Glutamatergic neuron (in vitro differentiated cells): ENCODE results near the gene UNK. TPM values are rescaled to one million over a fixed set of nuclear protein-coding genes. Genes with fewer than 3 reads are reported as not detected.

Experiments
- DNase-seq: peaks from one replicate; pipeline ENCODE4 v3.0.0; 2022
- H3K27ac Mint-ChIP-seq: one replicate; pipeline ENCODE4 v1.8.0; 2020; ENCODE audit warnings: mild to moderate bottlenecking, mixed read lengths, inconsistent platforms; ENCODE audit not compliant: unreplicated experiment
- H3K27me3 Mint-ChIP-seq: one replicate; pipeline ENCODE4 v1.8.0; 2020; ENCODE audit warnings: mild to moderate bottlenecking, moderate library complexity, mixed read lengths, inconsistent platforms; ENCODE audit not compliant: unreplicated experiment
- H3K36me3 Mint-ChIP-seq: one replicate; pipeline ENCODE4 v1.8.0; 2020; ENCODE audit warnings: mild to moderate bottlenecking, mixed read lengths, inconsistent platforms; ENCODE audit not compliant: unreplicated experiment
- H3K4me1 Mint-ChIP-seq: one replicate; pipeline ENCODE4 v1.8.0; 2020; ENCODE audit warnings: mild to moderate bottlenecking, low read depth, mixed read lengths, inconsistent platforms; ENCODE audit not compliant: unreplicated experiment
- H3K4me3 Mint-ChIP-seq: one replicate; pipeline ENCODE4 v1.8.0; 2020; ENCODE audit warnings: mild to moderate bottlenecking, mixed read lengths, inconsistent platforms; ENCODE audit not compliant: unreplicated experiment
- H3K9me3 Mint-ChIP-seq: one replicate; pipeline ENCODE4 v1.8.0; 2020; ENCODE audit warnings: mild to moderate bottlenecking, moderate library complexity, mixed read lengths, inconsistent platforms; ENCODE audit not compliant: unreplicated experiment
- CTCF ChIP-seq: fragments of 200-600 bp; sonication (generic); IDR thresholded peaks from one replicate; pipeline ENCODE4 v1.5.0; 2021; ENCODE audit not compliant: partially characterized antibody, unreplicated experiment
- total RNA-seq: library from RNA; stranded (reverse); fragmentation: NEBNext Ultra II Directional; extraction: Animal tissue kit (Norgen Biotek cat#: 25700); gene quantifications from one replicate; pipeline ENCODE4 v1.2.1, GENCODE V29; 2021; ENCODE audit not compliant: unreplicated experiment

UNK gene
- total RNA-seq, 1 donor from 2014 or later, result 65.5 TPM

GRCh38 chr17:75767881-75768280 is 16.7 kb upstream of the UNK start:
- H3K4me3 Mint-ChIP-seq, result no peak overlapping the region

GRCh38 chr17:75769536-75769935 is 15.1 kb upstream of the UNK start:
- H3K27ac Mint-ChIP-seq, result no peak overlapping the region
- no peaks in the 10 kb centered on the region for H3K9me3 Mint-ChIP-seq
- H3K36me3 Mint-ChIP-seq, result no peaks in the 10 kb centered on the region

More at GRCh38 chr17:75767881-75768280, 16.7 kb upstream of the UNK start:
- peaks cover 6% of the 10 kb centered on the region for H3K4me1 Mint-ChIP-seq
- no peak for DNase-seq
- H3K27ac Mint-ChIP-seq, result no peak overlapping the region
- no peaks in the 10 kb centered on the region for H3K36me3 Mint-ChIP-seq
- no peaks in the 10 kb centered on the region for H3K9me3 Mint-ChIP-seq
- H3K27me3 Mint-ChIP-seq, result peaks cover 6% of the 10 kb centered on the region
- TF ChIP-seq CTCF, result no peak

GRCh38 chr17:75771334-75772281 is 13.0 kb upstream of the UNK start:
- Mint-ChIP-seq H3K4me1 (peaks cover 17% of the 10 kb centered on the region), H3K36me3 (no peaks in the 10 kb centered on the region), H3K27me3 (peaks cover 6% of the 10 kb centered on the region), H3K9me3 (no peaks in the 10 kb centered on the region), H3K27ac (peak overlapping the region; percentile 70), H3K4me3 (peak overlapping the region; percentile 38)
- TF ChIP-seq CTCF, result no peak
- DNase-seq, result no peak

More at GRCh38 chr17:75769536-75769935, 15.1 kb upstream of the UNK start:
- H3K27me3 Mint-ChIP-seq, result peaks cover 6% of the 10 kb centered on the region
- peaks cover 7% of the 10 kb centered on the region for H3K4me1 Mint-ChIP-seq
- DNase-seq, result no peak
- no peak overlapping the region for H3K4me3 Mint-ChIP-seq
- no peak for TF ChIP-seq CTCF

- TF ChIP-seq CTCF, result no peak
- no peak for DNase-seq
- Mint-ChIP-seq H3K36me3 (peaks cover 4% of the 10 kb centered on the region), H3K9me3 (peaks cover 3% of the 10 kb centered on the region), H3K27ac (no peak overlapping the region), H3K4me1 (peaks cover 23% of the 10 kb centered on the region), H3K27me3 (peaks cover 2% of the 10 kb centered on the region), H3K4me3 (no peak overlapping the region)
Observed at GRCh38 chr17:75773121-75773807, 11.3 kb upstream of the UNK start.
